BLaER1 treated with 17β-estradiol and CSF1 and Interleukin-3, amounts not matched to agents 10 nM and 100 nM (cell line): ENCODE data around the gene USP5.
"Not testable (repeated sequence)": the region's sequence is repeated elsewhere in the genome, so short reads cannot be mapped to it uniquely, and the experiment has no call there.

Experiments
- H3K27ac ChIP-seq, 11 experiments: shearing (Covaris generic); formaldehyde crosslinking; 2 replicates each; pipeline ENCODE4 v1.8.1; 2022
- H3K27me3 ChIP-seq, 11 experiments: shearing (Covaris generic); formaldehyde crosslinking; 2 replicates each; pipeline ENCODE4 v1.8.1; 2022
- H3K36me3 ChIP-seq, 11 experiments: shearing (Covaris generic); formaldehyde crosslinking; 2 replicates each; pipeline ENCODE4 v1.8.1; 2022
- H3K4me1 ChIP-seq, 10 experiments: shearing (Covaris generic); formaldehyde crosslinking; 2 replicates each; pipeline ENCODE4 v1.8.1; 2022
- H3K4me2 ChIP-seq, 11 experiments: shearing (Covaris generic); formaldehyde crosslinking; 2 replicates each; pipeline ENCODE4 v1.8.1; 2022
- H3K4me3 ChIP-seq, 10 experiments: shearing (Covaris generic); formaldehyde crosslinking; 2 replicates each; pipeline ENCODE4 v1.8.1; 2022
- H3K9ac ChIP-seq, 11 experiments: shearing (Covaris generic); formaldehyde crosslinking; 2 replicates each; pipeline ENCODE4 v1.8.1; 2022
- H3K9me3 ChIP-seq, 11 experiments: shearing (Covaris generic); formaldehyde crosslinking; replicated peaks in 1 of 11; 2 replicates each; pipeline ENCODE4 v1.8.1; 2022
- H4K20me1 ChIP-seq, 11 experiments: shearing (Covaris generic); formaldehyde crosslinking; 2 replicates each; pipeline ENCODE4 v1.8.1; 2022
- Cebpa-rat ChIP-seq, 11 experiments: shearing (Covaris generic); IDR thresholded peaks; 2 replicates each; pipeline ENCODE4 v1.8.1; 2022

Gene USP5

DNA sequence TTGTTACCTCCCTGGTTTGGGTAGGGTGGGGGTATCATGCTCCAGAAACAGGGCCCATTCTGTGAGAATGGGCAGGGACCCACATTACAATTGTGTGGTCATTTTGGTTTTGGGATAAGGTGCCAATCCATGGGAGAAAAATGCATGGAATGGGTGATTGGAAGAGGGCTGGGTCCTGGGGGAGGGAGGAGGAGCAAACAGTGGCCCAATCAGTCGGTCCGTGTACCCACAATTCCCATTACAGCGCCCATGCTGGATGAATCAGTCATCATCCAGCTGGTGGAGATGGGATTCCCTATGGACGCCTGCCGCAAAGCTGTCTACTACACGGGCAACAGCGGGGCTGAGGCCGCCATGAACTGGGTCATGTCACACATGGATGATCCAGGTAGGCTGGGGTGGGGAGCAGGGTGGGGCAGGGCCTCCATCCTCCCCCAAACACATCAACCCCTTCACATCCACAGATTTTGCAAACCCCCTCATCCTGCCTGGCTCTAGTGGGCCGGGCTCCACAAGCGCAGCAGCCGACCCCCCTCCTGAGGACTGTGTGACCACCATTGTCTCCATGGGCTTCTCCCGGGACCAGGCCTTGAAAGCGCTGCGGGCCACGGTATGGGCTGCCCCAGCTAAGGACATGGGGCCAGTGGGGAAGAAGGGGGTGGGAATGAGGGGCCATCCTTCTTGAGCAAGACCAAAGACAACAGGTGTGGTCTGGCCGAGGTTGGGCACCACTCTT is 11.8 kb downstream of the USP5 start:
- peaks cover 14 to 23% (median 18%) of the 10 kb centered on the region in 10 experiments for H3K4me1 ChIP-seq
- no peaks in the 10 kb centered on the region for H3K9me3 ChIP-seq
- H3K27ac ChIP-seq: no peak overlapping the region
- no peak overlapping the region for H3K4me2 ChIP-seq
- H3K4me3 ChIP-seq: no peak overlapping the region
- no peaks in the 10 kb centered on the region for H3K27me3 ChIP-seq
- H4K20me1 ChIP-seq: peaks cover 9 to 31% (median 20%) of the 10 kb centered on the region in 11 experiments
- no peak for TF ChIP-seq Cebpa-rat (IDR thresholded peaks at IDR 0.05)
- H3K9ac ChIP-seq: no peak overlapping the region
- H3K36me3 ChIP-seq: peaks cover 67 to 84% (median 77%) of the 10 kb centered on the region in 11 experiments

DNA sequence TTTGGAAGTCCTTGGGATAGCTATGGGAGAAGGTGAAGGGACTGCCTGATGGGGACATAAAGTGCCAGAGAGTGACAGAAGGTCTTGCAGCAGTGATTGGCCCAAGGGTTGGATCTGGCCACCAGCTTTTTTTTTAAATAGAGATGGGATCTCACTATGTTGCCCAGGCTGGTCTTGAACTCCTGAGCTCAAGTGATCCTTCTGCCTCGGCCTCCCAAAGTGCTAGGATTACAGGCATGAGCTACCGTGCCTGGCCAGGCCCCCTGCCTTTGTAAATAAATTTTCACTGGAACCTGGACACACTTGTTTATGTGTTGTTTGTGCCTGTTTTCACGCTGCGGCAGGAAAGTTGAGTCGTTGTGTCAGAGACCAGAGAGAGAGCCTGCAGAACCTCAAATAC is 13.4 kb downstream of the USP5 start:
- H3K9ac ChIP-seq, H3K27me3 ChIP-seq, H3K4me2 ChIP-seq, H3K9me3 ChIP-seq, H3K27ac ChIP-seq, H3K4me3 ChIP-seq: not testable (repeated sequence)
- H3K36me3 ChIP-seq: peaks cover 66 to 83% (median 76%) of the 10 kb centered on the region in 11 experiments
- H3K4me1 ChIP-seq: peaks cover 30 to 38% (median 33%) of the 10 kb centered on the region in 10 experiments
- H4K20me1 ChIP-seq: peaks cover 25 to 46% (median 36%) of the 10 kb centered on the region in 11 experiments

DNA sequence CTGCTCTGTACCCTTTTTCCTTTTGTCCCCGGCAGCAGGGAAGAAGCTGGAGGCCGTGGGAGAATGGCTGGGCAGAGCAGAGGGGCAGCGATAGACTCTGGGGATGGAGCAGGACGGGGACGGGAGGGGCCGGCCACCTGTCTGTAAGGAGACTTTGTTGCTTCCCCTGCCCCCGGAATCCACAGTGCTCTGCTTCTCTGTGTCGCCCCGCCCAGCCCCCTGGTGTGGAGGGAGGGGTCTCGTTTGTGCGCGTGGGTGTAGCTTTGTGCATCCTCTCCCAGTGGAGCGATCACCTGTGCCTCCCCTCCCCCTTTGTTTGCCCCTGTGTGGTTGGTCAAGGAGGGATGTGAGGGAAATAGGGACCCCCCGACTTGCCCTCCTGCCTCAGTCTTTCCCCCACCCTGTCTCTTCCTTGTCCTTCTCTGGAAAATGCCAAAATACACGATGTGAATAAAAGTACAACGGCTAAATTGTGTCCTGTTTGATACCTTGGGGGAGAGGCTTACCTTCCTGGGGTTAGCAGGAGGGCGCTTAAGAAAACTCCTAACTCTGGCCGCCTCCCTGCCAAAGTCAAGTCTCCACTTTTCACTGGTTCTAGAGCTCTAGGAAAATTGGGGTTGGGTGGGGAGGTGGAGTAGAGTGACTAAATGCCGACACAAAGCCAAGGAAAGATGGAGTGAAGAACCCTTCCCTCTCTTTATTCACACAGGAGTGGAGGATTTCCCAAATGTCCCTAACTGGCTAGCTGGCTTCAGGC is 14.4 kb downstream of the USP5 start:
- no peak for TF ChIP-seq Cebpa-rat (IDR thresholded peaks at IDR 0.05)
- Histone ChIP-seq H3K27ac (peak overlapping the region; percentile 42 to 100 (median 97); a peak in 20 of 22 replicates), H3K9ac (peak overlapping the region; percentile 90 to 100 (median 99)), H3K4me2 (peak overlapping the region; percentile 87 to 100 (median 98)), H3K4me3 (peak overlapping the region; percentile 82 to 100 (median 99)), H3K4me1 (peaks cover 40 to 49% (median 44%) of the 10 kb centered on the region in 10 experiments), H3K36me3 (peaks cover 66 to 83% (median 76%) of the 10 kb centered on the region in 11 experiments), H4K20me1 (peaks cover 35 to 57% (median 46%) of the 10 kb centered on the region in 11 experiments), H3K9me3 (no peaks in the 10 kb centered on the region), H3K27me3 (no peaks in the 10 kb centered on the region)

DNA sequence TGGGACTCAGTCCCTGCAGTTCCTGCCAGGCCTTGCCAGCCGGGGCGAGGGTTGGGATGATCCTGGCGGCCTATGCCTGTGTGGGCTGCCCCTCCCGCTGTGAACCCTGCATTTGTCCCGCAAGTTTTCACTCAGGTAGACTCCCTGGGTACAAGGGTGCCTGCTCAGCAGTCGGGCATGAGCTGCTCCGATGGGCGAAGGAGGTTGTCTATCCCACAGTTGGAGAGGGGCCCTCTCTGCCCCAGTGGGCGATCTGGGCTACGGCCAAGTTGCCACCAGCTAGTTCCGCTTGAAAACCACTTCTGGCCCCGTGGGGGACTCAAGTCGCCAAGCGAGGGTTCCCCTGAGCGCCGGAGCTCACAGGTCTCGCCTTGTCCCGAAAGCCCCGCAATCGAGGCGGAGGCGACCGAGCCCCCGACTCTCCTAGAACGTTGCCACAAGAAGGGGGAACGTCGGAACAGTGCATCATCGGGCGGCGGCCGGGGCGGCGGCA is 15.0 kb downstream of the USP5 start:
- peak overlapping the region; percentile 90 to 100 (median 99) for H3K9ac ChIP-seq
- H3K4me2 ChIP-seq: peak overlapping the region; percentile 87 to 100 (median 98)
- H3K4me1 ChIP-seq: peaks cover 46 to 55% (median 50%) of the 10 kb centered on the region in 10 experiments
- no peaks in the 10 kb centered on the region for H3K27me3 ChIP-seq
- peaks cover 41 to 63% (median 52%) of the 10 kb centered on the region in 11 experiments for H4K20me1 ChIP-seq
- H3K9me3 ChIP-seq: no peaks in the 10 kb centered on the region
- H3K4me3 ChIP-seq: peak overlapping the region; percentile 82 to 100 (median 99)
- TF ChIP-seq Cebpa-rat (IDR thresholded peaks at IDR 0.05): no peak
- peak overlapping the region; percentile 42 to 100 (median 97); a peak in 20 of 22 replicates for H3K27ac ChIP-seq
- H3K36me3 ChIP-seq: peaks cover 64 to 83% (median 73%) of the 10 kb centered on the region in 11 experiments

DNA sequence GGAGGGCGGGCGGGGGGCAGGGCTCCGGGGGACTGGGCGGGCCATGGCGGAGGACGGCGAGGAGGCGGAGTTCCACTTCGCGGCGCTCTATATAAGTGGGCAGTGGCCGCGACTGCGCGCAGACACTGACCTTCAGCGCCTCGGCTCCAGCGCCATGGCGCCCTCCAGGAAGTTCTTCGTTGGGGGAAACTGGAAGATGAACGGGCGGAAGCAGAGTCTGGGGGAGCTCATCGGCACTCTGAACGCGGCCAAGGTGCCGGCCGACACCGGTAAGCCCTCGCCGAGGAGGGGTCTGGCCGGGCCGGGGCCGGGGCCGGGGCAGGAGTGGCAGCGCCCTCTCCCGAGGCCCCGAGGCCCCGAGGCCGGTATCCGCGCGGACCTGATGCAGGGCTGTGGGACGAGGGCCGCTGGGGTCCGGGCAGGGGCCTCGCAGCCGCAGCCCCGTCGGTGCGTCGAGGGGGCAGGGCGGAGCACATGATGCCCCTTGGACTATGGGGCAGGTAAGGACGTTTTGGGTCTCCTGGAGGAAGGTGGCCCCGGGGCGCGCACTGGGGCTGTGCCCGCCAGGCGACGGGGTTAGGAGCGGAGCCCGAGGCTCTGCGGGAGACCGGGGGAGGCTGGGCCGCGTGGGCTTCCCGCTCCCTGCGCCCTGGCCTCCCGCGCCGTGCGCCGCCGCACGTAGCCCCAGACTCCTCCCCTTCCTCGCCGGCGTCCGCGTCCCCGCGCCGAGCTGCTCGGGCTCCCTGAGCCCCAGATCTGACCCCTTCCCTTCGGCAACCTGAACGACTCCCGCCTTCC is 15.7 kb downstream of the USP5 start, which contains the start of gene TPI1:
TPI1 (plus strand) TSS at position 119 of the 798 bp plus-strand sequence; CDS start at position 155, 36 bp downstream.
- H3K4me3 ChIP-seq: peak within 1 kb of the TSS; percentile 82 to 100 (median 99)
- peaks cover 59 to 79% (median 68%) of the 10 kb centered on the region in 11 experiments for H3K36me3 ChIP-seq
- H3K4me2 ChIP-seq: peak within 1 kb of the TSS; percentile 94 to 100 (median 99)
- H3K27me3 ChIP-seq: no peaks in the 10 kb centered on the region
- TF ChIP-seq Cebpa-rat (IDR thresholded peaks at IDR 0.05): no peak
- peaks cover 43 to 67% (median 56%) of the 10 kb centered on the region in 11 experiments for H4K20me1 ChIP-seq
- H3K9me3 ChIP-seq: no peaks in the 10 kb centered on the region
- peaks cover 50 to 59% (median 54%) of the 10 kb centered on the region in 10 experiments for H3K4me1 ChIP-seq
- peak within 1 kb of the TSS; percentile 91 to 100 (median 97) for H3K27ac ChIP-seq
- H3K9ac ChIP-seq: peak within 1 kb of the TSS; percentile 90 to 100 (median 99)

DNA sequence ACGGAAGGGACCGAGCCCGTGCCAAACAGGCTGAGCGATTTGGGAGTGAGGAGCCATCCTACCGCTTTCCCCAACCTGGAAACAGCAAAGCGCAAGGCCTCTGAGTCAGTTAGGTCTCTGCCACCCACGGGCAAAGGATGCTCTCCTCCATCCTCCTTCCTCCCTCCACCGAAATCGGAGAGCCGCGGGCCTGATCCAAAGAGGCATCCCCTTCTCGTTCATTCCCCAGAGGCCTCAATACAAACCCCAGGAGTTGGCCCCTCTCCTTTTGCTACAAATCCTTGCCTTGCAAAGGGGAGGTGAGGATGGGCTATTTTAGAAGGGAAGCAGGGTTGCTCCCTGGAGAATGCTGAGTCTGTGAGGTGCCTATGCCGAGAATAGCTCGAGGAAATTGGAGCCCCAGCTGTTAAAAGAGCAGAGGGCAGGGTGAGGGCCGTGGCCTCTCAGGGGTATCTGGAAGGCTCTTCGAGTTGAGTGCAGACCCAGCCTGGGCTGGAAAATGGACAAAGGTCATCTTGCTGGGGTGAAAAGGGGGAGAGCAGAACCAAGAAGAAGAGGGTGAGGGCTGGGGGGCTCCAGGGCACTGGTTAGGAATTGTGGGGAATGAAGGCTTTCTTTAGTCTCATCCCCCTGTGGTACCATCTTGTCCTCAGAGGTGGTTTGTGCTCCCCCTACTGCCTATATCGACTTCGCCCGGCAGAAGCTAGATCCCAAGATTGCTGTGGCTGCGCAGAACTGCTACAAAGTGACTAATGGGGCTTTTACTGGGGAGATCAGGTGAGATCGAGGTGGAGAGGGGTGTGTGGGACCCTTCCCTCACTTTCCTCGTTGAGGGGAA is 16.5 kb downstream of the USP5 start:
- Histone ChIP-seq H3K27me3 (no peaks in the 10 kb centered on the region), H3K4me1 (peaks cover 50 to 62% (median 54%) of the 10 kb centered on the region in 10 experiments), H3K27ac (peak overlapping the region; percentile 91 to 100 (median 97)), H3K4me2 (peak overlapping the region; percentile 94 to 100 (median 99)), H3K4me3 (peak overlapping the region; percentile 82 to 100 (median 99)), H3K36me3 (peaks cover 51 to 71% (median 60%) of the 10 kb centered on the region in 11 experiments), H4K20me1 (peaks cover 43 to 68% (median 56%) of the 10 kb centered on the region in 11 experiments), H3K9ac (peak overlapping the region; percentile 90 to 100 (median 99)), H3K9me3 (no peaks in the 10 kb centered on the region)
- TF ChIP-seq Cebpa-rat (IDR thresholded peaks at IDR 0.05): no peak

DNA sequence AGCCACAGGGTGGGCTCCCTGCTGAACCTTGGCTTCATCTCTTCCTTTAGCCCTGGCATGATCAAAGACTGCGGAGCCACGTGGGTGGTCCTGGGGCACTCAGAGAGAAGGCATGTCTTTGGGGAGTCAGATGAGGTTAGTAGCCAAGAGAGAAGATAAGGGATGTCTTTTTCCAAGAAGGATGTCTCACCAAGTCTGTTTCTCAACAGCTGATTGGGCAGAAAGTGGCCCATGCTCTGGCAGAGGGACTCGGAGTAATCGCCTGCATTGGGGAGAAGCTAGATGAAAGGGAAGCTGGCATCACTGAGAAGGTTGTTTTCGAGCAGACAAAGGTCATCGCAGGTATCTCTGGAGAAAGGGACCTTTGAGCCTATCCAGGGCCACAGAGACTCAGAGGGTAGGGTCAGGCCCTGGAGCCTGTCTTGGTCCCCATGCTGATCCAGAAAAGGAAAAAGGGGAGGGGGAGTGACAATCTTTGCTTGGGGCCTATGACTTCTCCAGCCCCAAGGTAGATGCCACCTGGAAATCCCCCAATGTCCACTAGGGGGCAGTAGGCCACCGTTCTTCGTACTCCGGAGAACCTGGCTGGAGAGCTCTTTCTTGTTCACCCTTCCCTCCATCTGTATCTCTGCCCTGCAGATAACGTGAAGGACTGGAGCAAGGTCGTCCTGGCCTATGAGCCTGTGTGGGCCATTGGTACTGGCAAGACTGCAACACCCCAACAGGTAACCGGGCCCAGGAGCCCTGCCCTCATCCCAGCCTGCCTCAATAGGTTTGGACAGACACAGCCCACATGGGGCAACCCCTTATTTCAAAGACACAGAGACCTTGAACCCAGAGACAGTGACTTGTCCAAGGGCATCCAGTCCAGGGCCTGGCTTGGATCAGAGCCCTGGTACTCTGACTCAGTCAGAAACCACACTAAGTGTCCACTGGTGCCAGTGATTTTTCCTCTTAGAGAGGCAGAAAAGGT is 17.4 kb downstream of the USP5 start:
- peak overlapping the region in 8 of 11 experiments; percentile 16 to 100 (median 98); a peak in 16 of 22 replicates for H3K27ac ChIP-seq
- peaks cover 55 to 70% (median 59%) of the 10 kb centered on the region in 10 experiments for H3K4me1 ChIP-seq
- H3K4me3 ChIP-seq: peak overlapping the region; percentile 82 to 100 (median 99)
- H3K9ac ChIP-seq: peak overlapping the region; percentile 90 to 100 (median 99)
- no peak for TF ChIP-seq Cebpa-rat (IDR thresholded peaks at IDR 0.05)
- no peaks in the 10 kb centered on the region for H3K9me3 ChIP-seq
- H3K27me3 ChIP-seq: no peaks in the 10 kb centered on the region
- H3K4me2 ChIP-seq: peak overlapping the region; percentile 94 to 100 (median 99)
- peaks cover 42 to 62% (median 51%) of the 10 kb centered on the region in 11 experiments for H3K36me3 ChIP-seq
- peaks cover 43 to 68% (median 56%) of the 10 kb centered on the region in 11 experiments for H4K20me1 ChIP-seq

DNA sequence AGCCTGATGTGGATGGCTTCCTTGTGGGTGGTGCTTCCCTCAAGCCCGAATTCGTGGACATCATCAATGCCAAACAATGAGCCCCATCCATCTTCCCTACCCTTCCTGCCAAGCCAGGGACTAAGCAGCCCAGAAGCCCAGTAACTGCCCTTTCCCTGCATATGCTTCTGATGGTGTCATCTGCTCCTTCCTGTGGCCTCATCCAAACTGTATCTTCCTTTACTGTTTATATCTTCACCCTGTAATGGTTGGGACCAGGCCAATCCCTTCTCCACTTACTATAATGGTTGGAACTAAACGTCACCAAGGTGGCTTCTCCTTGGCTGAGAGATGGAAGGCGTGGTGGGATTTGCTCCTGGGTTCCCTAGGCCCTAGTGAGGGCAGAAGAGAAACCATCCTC is 18.4 kb downstream of the USP5 start:
- Histone ChIP-seq H3K4me1 (peaks cover 59 to 76% (median 68%) of the 10 kb centered on the region in 10 experiments), H3K4me2 (peak overlapping the region; percentile 94 to 100 (median 99)), H3K27ac (peak overlapping the region in 1 of 11 experiments; percentile 11; a peak in 2 of 22 replicates), H3K9ac (peak overlapping the region; percentile 82 to 100 (median 95); a peak in 18 of 22 replicates), H3K4me3 (peak overlapping the region in 5 of 10 experiments; percentile 82 to 100 (median 96); a peak in 8 of 20 replicates), H3K36me3 (peaks cover 32 to 55% (median 43%) of the 10 kb centered on the region in 11 experiments), H4K20me1 (peaks cover 43 to 68% (median 56%) of the 10 kb centered on the region in 11 experiments)
- H3K27me3 ChIP-seq, H3K9me3 ChIP-seq: not testable (repeated sequence)
